Peyer's patch (tissue), 4 donors: Measurements from ENCODE around the gene TTC28.

Experiments used
- CTCF ChIP-seq, 6 experiments: fragments of 450-650 bp in 4 of 6; fragments of 200-600 bp in 2 of 6; sonication (generic) in 1 of 6; IDR thresholded peaks; one replicate each; pipeline ENCODE4 v1.5.1; 2017 to 2019; ENCODE audit warnings: antibody characterized with exemption in 6 of 6, mild to moderate bottlenecking in 3 of 6, moderate library complexity in 1 of 6
- POLR2A ChIP-seq, 2 donors: fragments of 450-650 bp; IDR thresholded peaks; one replicate each; pipeline ENCODE4 v1.5.1; 2017; ENCODE audit warnings: antibody characterized with exemption in 2 of 2, mild to moderate bottlenecking in 2 of 2, moderate library complexity in 2 of 2

GRCh38 chr22:28373831-28374230, 305.8 kb downstream of the TTC28 start:
- TF ChIP-seq POLR2A (IDR thresholded peaks at IDR 0.05) (no peak), CTCF (IDR thresholded peaks at IDR 0.05) (no peak)
